Tibial nerve (tissue), 4 donors: ENCODE results near the gene RUFY4.

ENCODE experiments used
- EP300 ChIP-seq, 2 donors: sonication (generic); formaldehyde crosslinking; IDR thresholded peaks; one replicate each; pipeline ENCODE4 v1.6.1; 2017; ENCODE audit warnings: antibody characterized with exemption in 2 of 2, mild to moderate bottlenecking in 1 of 2
- POLR2A ChIP-seq, 2 donors: fragments of 450-650 bp; IDR thresholded peaks; one replicate each; pipeline ENCODE4 v1.6.1; 2017; ENCODE audit warnings: antibody characterized with exemption in 2 of 2, mild to moderate bottlenecking in 2 of 2, moderate library complexity in 2 of 2
- TF ChIP-seq, protein P1 (sequence below), 5 experiments: fragments of 200-600 bp in 3 of 5; fragments of 450-650 bp in 2 of 5; sonication (generic) in 3 of 5; IDR thresholded peaks; one replicate each; pipeline ENCODE4 v1.5.1; 2016 to 2019; ENCODE audit warnings: antibody characterized with exemption in 5 of 5, mild to moderate bottlenecking in 3 of 5, moderate library complexity in 2 of 5

- TF ChIP-seq, protein P1, sequence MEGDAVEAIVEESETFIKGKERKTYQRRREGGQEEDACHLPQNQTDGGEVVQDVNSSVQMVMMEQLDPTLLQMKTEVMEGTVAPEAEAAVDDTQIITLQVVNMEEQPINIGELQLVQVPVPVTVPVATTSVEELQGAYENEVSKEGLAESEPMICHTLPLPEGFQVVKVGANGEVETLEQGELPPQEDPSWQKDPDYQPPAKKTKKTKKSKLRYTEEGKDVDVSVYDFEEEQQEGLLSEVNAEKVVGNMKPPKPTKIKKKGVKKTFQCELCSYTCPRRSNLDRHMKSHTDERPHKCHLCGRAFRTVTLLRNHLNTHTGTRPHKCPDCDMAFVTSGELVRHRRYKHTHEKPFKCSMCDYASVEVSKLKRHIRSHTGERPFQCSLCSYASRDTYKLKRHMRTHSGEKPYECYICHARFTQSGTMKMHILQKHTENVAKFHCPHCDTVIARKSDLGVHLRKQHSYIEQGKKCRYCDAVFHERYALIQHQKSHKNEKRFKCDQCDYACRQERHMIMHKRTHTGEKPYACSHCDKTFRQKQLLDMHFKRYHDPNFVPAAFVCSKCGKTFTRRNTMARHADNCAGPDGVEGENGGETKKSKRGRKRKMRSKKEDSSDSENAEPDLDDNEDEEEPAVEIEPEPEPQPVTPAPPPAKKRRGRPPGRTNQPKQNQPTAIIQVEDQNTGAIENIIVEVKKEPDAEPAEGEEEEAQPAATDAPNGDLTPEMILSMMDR (IDR thresholded peaks at IDR 0.05): no peak
- TF ChIP-seq POLR2A (IDR thresholded peaks at IDR 0.05): no peak
- no peak for TF ChIP-seq EP300 (IDR thresholded peaks at IDR 0.05)
These were observed 26.0 kb upstream of the RUFY4 start for GRCh38 chr2:218043100-218043499.
